SK-N-DZ (cell line): ENCODE measurements around the gene ZNF511.

Experiments
- DNase-seq: peaks from one replicate; pipeline ENCODE4 v3.0.0-alpha.2; 2015; ENCODE audit warnings: low spot score

ZNF511 gene

GRCh38 chr10:133274751-133275683, 33.7 kb upstream of the ZNF511 start:
- no peak for DNase-seq

GRCh38 chr10:133275684-133276092, 33.0 kb upstream of the ZNF511 start:
- peak; percentile 45 for DNase-seq

GRCh38 chr10:133276100-133276434, 32.6 kb upstream of the ZNF511 start:
- no peak for DNase-seq

- peak; percentile 40 for DNase-seq
These were observed 32.1 kb upstream of the ZNF511 start, which contains the start of gene ADAM8 for GRCh38 chr10:133276435-133277201. ADAM8 (minus strand) TSS chr10:133276868; CDS start chr10:133276817, 51 bp downstream.

- DNase-seq = no peak
These were observed 31.3 kb upstream of the ZNF511 start for GRCh38 chr10:133277277-133277992.

- DNase-seq = no peak
These were observed 30.6 kb upstream of the ZNF511 start for GRCh38 chr10:133277993-133278576.

GRCh38 chr10:133278577-133279265, 30.0 kb upstream of the ZNF511 start:
- DNase-seq = no peak

- DNase-seq = no peak
These were observed 29.1 kb upstream of the ZNF511 start for GRCh38 chr10:133279326-133280226.

GRCh38 chr10:133280391-133281059, 28.2 kb upstream of the ZNF511 start:
- no peak for DNase-seq

- no peak for DNase-seq
These were observed 27.6 kb upstream of the ZNF511 start for GRCh38 chr10:133281084-133281483.

GRCh38 chr10:133281628-133282372, 26.9 kb upstream of the ZNF511 start:
- DNase-seq = no peak

- DNase-seq = no peak
These were observed 25.8 kb upstream of the ZNF511 start for GRCh38 chr10:133282846-133283390.

GRCh38 chr10:133283931-133284330, 24.8 kb upstream of the ZNF511 start:
- no peak for DNase-seq

- no peak for DNase-seq
These were observed 23.5 kb upstream of the ZNF511 start for GRCh38 chr10:133285217-133285616.

- no peak for DNase-seq
These were observed 22.3 kb upstream of the ZNF511 start for GRCh38 chr10:133286366-133286765.

GRCh38 chr10:133287832-133288500, 20.7 kb upstream of the ZNF511 start:
- no peak for DNase-seq

- no peak for DNase-seq
These were observed 19.0 kb upstream of the ZNF511 start for GRCh38 chr10:133289761-133290160.
